HG03159 (cell line): ENCODE data around the gene MLYCD.

Source experiments
- ATAC-seq: cut with Tn5 transposase; IDR thresholded peaks from one replicate; pipeline ENCODE4 v1.9.1; 2021; ENCODE audit warnings: mild to moderate bottlenecking, moderate library complexity; ENCODE audit not compliant: unreplicated experiment

The MLYCD gene

DNA sequence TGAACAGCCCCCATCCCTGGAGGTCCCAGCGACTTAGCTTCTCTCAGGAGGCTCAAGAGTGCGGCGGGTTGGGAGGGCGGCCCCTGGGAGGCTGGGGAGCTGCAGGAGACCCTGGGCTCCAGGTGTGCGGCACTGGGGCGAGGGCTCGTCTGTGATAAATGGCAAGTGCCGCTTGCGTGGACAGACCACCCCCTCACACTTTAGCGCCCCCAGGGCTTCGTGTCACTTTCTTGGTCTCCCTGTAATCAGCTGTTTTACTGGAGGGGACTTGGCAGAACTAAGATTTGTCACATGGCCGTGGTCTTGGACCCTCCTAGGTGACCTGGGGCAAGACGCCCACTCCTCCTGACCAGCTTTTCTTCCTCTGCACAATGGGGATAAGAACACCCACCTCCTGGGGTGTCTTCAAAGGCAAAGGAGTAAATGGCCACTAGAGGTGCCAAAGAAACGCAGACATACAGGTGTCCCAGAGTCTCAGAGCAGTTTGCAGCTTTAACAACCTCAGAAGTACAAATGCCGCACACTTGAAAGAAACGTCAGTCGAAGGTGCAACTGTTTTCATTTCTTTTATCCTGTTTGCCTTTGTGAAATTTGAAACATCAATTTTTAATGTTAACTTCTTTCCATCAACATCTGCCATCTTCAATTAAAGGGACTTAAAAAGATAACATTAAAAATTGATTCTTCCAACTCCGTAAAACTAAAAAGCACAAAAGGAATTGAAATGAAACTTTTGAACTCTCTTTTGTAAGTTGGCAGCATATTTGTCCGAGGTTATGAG is 55.1 kb downstream of the MLYCD start:
- no peak for ATAC-seq

DNA sequence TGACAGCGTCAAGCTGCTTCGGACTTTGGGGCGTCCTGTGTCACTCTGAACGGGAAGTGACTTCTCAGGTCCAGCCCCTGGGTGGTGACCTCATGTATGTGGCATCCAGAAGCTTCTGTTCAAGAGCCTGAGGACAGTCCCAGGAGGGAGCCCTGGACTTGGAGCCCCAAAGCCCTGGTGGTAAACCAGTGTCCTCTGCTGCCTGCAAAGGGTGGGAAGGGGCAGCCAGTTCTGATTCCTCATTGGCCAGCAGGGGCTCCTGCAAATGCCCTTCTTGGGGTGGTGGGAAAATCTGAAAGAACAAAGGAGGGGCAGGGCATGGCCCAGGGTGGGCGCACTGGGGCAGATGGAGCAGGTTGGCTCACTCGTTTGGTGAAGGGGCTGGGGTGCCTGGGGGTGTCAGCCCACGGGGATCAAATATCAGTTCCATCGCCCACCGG is 55.7 kb downstream of the MLYCD start:
- no peak for ATAC-seq

DNA sequence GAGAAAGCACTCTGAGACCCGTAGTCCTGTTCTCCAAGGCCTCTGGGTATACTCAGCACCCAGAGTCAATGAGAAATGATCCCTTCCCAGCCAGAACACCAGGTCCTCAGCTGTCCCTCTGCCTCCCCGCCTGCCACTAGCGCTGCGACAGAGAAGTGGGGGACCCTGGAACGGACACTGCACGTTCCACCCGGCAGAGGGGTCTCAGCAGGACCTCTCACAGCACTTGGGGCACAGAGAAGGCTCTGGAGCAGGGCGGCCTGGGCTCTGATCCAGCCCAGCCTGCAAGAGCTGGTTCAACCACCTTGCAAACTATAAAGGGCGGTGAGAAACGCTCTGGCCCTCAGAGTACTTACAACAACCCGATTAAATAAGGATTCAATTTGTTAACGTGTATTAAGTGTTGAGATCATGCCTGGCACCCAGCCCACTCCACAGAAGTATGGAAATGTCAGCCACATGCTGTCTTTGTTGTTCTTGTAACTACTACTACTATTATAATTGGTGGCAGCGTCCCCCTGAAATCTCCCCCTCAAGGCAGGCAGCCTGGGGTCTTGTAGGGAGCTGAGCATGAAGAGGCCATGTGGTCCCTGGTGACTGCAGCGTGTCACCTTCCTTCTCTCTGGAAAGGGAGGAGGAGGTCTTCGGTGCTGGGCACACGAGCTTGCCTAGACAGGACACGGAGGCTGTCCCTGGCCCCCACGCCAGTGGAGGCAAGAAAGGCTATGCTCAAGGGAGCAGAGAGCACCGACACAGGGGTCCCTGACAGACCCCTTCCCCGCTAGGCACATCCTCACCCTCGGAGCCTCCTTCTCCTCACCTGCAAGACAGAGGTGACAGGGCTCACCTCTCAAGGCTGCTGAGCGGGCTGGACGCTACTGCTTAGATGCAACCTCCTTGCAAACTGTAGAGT is 56.6 kb downstream of the MLYCD start:
- no peak for ATAC-seq

DNA sequence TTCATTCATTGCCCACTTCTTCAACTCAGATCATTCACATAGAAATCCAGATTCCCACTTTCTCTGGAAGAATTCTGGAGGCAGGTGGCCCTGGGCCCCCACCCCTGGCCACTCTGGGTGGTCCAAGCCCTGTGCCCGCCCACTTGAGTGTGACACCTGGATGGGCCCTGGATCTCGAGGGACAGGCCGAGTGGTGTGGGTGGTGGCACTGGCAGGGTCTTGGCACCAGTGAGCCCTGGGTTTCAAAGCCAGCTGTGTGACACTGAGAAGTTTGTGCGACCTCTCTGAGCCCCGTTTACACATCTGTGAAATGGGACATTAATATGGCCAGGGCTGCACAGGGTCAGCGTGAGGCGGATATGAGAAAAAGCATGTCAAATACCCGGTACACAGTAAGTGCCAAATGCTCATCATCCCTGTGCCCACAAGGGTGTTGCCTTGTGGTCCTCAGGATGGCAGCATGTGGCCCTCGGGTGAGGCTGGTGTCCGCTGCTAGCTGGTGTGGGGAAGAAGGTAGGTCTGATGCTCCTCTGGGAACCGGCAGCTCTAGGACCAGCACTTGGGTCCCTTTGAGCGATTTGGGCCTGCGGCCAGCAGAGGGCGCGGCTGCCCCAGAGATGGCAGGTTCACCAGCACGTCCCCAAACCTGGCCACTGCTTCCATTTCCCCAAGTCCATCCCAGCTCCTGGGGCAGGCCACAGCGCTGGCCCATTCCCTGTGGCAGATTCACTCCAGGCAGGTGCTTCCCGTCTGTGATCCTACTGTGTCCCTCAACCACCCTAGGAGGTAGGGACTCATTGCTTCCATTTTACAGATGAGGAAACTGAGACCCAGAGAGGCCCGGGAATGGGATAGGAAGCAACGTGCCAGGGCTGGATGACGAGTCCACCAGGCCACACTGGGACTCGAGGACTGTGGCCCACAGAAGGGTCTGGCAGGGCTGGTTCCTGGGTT is 57.7 kb downstream of the MLYCD start:
- no peak for ATAC-seq

DNA sequence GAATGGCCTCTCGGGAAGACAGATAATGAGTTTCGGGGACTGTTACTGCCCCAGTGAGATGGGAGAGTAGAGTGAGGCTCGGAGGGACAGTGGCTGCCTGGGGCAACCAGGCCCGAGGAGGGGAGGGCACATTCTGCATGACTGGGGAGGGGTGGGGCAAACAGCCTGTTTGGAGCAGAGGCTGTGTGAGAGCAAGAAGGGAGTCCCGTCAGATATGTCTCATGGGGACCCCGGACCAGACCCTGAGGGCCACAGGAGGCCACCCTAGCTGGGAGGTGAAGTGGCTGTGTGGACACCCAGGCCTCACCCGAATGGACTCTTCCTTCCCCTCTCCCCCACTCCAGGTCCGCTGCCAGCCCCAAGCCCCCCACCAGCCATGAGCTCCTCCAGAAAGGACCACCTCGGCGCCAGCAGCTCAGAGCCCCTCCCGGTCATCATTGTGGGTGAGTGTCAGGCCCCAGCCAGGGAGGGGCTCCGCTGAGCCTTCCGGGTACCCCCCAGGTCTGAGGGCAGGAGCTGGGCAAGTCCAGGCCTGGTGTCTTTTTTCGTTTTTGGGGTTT is 58.5 kb downstream of the MLYCD start:
- no peak for ATAC-seq

DNA sequence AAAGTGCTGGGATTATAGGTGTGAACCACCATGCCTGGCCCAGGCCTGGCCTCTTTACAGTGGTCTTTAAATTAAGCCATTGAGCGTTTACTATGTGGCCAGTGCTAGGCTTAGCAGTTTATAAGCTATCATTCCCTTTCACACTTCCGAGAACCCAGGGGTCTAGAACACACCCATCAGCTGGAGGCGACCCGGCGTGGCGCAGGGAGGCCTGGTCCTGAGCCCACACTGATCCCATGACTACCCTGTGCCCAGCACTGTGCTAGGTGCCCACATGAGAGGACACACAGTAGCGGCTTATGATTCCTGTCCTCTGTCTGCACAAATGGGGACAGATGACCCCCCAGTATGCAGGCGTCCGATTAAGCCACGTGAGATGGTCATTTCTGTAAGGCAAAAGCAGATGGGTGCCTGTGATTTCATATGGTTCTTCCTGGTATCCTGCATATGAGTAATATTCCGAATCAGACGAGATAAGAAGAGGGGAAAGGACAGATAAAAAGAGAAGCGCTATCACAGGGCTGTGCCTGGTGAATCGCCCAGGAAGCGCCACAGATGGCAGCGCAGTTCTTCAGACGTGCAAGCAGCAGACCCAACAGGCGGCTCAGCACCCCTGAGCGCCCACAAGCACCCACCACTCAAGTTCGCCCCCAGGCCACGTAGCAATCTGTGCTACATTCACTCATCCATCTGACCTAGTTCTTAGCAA is 59.4 kb downstream of the MLYCD start:
- ATAC-seq = no peak

DNA sequence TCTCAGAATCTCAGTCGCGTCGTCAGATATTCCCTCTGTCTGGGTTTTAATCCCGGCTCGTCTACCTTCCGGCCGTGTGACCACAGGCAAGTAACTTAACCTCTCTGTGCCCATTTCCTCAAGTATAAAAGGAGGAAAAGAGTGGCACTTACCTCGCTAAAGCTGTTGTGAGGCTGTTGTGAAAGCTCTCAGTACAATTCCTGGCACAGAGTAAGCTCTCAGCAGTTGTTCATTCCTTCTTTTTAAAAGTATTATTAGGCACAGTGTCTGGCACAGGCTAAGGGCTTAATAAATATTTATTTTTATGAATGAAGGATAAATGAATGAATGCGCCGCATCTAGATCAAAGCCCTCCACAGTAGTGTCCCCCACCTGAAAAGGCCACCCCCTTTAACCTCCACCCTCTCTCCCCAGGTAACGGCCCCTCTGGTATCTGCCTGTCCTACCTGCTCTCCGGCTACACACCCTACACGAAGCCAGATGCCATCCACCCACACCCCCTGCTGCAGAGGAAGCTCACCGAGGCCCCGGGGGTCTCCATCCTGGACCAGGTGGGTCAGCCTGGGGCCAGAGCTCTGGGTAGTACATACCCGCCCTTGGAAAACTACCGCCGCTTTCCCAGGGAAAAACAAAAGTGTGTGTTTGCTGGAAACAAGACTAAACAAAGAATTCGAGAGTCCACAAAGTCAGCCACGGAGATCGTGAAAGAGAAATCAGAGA is 60.1 kb downstream of the MLYCD start:
- ATAC-seq = no peak

DNA sequence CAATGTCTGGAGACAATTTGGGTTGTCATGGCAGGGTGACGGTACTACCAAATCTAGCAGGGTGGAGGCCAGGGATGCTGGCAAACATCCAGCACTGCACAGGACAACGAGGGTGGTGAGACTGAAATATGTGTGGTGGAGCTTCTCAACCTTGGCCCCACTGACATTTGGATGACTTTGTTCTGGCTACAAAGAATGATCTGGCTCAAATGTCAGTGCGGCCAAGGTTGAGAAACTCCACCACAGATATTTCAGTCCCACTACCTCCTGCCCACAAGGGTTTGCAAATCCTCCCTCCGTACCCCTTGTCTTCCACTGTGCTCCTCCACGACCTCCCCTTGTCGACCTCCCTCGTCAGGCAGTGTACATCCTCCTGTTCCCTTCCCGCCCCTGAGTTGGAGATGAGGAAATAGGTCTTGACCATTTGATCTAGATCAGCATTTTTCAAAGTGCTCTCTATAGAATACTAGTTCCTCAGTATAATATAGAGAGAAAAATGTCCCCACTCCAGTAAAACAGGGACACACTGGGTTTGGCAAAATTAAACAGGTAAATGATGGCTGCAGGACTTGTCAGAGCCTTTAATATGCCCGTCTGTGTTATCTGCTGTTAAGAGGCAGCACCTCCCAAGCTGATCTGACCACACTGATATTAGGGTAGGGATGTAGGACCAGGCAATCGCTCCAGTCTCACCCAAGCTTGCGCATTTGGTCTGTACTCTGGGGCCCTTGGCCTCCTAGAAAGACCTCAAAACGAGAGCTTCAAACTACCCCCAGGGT is 60.9 kb downstream of the MLYCD start:
- no peak for ATAC-seq

DNA sequence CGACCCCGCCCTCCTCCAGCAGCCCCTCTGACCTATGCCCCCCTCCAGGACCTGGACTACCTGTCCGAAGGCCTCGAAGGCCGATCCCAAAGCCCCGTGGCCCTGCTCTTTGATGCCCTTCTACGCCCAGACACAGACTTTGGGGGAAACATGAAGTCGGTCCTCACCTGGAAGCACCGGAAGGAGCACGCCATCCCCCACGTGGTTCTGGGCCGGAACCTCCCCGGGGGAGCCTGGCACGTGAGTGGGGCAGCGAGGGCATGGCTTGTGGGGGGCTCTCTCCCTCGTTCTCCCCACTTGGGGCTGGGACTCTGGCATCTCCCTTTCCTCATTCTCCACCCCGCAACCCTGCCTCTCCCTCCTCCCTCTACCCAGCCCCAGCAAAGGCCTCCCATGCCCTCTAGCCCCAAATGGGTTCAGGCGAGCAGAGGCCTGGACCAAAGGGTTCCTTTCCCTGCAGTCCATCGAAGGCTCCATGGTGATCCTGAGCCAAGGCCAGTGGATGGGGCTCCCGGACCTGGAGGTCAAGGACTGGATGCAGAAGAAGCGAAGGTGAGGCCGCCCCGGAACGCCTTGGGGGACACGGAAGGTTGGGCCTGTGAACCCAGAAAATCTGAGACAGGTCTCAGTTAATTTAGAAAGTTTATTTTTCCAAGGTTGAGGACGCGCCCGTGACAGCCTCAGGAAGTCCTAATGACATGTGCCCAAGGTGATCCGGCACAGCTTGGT is 61.8 kb downstream of the MLYCD start:
- ATAC-seq = no peak

DNA sequence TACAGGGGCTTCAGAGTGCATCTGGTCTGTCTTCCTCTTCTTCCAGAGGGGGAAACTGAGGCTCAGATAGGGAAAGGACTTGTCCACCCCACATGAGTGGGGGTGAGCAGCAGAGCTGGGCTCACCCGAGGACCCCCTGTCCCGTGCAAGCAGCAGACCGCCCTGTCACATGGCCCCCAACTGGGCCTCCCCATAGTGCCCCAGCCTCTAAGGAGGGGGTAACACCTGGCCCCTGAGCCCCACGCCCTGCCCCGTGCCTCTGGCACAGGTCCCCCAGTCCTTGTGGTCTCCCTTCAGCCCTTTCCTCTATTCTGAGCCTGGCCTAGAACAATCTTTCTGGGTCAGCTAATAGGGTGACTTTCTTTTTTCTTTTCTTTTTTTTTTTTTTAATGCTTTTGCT is 62.7 kb downstream of the MLYCD start:
- no peak for ATAC-seq

DNA sequence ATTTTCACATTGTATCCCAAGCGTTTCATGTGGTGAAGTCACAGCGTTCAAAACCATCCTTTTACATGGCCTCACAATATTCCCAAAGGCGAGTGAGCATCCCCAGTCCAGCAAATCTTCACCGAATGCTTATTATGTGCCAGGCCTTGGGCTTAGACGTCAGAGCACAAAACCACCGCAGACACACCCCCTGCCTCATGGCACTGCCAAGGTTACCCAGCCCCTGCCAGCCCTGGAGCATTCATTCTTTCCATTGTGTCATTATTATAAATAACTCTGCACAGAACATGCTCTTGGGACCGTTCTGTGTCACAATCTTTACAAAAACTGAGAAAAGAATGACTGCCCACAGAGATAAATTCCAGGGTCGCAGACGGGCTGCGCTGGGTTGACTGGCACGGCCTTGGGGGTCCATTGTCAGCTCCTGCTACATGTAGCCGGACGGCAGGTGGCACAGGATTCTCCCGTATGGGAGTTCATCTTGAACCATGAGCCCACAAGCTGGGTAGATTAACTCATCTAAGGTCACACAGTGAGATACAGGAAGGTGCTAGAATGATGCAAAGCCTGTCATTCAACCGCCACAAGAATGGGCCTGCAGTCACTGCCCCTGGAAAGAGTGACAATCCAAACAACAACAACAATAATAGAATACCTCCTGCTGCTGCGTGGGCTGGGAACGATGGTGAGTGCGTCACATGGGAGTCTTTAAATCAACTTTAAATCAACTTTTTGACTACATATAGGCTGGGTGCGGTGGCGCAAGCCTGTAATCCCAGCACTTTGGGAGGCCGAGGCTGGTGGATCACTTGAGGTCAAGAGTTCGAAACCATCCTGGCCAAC is 64.6 kb downstream of the MLYCD start:
- no peak for ATAC-seq

DNA sequence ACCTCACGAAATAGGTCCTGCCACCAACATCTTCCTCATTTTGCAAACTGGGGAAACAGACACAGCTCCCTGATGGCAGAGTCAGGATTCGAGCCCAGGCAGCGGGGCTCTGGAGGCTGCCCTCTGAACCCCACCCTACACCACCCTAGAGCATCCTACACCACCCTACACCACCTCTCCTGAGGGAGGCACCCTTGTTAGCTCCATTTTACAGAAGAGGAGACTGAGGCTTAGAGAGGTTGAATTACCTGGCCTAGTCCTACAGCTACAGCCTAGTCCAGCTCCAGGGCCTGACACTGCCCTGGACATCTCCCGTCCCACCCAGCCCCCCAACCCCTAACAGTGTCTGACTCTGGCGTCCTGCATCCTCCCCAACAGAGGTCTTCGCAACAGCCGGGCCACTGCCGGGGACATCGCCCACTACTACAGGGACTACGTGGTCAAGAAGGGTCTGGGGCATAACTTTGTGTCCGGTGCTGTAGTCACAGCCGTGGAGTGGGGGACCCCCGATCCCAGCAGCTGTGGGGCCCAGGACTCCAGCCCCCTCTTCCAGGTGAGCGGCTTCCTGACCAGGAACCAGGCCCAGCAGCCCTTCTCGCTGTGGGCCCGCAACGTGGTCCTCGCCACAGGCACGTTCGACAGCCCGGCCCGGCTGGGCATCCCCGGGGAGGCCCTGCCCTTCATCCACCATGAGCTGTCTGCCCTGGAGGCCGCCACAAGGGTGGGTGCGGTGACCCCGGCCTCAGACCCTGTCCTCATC is 65.9 kb downstream of the MLYCD start:
- no peak for ATAC-seq

DNA sequence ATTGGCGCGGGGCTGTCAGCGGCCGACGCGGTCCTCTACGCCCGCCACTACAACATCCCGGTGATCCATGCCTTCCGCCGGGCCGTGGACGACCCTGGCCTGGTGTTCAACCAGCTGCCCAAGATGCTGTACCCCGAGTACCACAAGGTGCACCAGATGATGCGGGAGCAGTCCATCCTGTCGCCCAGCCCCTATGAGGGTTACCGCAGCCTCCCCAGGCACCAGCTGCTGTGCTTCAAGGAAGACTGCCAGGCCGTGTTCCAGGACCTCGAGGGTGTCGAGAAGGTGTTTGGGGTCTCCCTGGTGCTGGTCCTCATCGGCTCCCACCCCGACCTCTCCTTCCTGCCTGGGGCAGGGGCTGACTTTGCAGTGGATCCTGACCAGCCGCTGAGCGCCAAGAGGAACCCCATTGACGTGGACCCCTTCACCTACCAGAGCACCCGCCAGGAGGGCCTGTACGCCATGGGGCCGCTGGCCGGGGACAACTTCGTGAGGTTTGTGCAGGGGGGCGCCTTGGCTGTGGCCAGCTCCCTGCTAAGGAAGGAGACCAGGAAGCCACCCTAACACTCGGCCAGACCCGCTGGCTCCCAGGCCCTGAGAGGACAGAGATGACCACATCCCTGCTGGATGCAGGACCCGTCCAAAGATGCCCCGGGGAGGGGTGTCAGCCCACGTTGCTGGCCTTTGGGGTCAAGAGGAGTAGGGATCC is 66.7 kb downstream of the MLYCD start:
- ATAC-seq = no peak

DNA sequence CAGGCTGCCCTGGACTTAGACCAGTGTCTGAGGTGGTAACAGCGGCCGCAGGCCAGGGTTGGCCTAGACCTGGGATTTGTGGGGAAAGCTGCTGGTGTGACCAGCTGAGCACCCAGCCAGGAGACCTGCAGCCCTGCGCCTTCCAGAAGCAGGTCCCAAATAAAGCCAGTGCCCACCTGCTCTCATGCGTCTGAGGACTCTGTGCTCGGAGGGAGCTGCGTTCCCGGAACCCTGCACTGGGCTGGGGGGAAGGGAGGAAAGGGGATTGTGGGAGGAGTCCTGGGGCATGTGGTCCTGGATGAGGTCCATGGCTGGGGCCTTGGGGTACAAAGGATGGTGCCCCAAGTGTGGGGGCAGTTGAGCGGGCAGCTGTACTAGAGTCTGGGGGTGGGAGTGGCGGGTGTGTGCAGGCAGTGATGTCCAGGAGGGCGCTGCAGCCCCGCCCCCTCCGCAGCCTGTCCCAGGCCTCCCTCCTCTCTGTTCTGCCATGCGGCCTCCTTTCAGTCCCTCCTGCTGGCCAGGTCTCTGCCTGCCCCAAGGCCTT is 67.3 kb downstream of the MLYCD start:
- ATAC-seq = no peak

DNA sequence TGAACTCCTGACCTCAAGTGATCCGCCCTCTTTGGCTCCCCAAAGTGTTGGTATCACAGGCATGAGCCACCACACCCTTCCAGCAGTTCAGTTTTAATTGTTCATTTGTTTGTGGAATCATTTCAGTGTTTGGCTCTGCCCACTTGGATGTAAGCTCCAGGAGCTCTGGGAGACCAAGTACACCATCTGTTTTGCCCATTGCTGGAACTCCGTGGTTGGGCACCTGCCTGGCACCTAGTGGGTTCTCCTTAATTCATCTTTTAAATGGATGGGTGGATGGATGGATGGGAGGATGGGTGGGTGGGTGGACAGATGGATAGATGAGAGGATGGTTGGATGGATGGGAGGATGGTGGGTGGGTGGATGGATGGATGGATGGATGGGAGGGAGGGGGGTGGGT is 68.2 kb downstream of the MLYCD start:
- ATAC-seq = no peak
